HG02763 (cell line): ENCODE measurements around the gene TMEM255A.

ENCODE experiments used
- ATAC-seq: cut with Tn5 transposase; IDR thresholded peaks from one replicate; pipeline ENCODE4 v1.9.1; 2021; ENCODE audit warnings: mild to moderate bottlenecking, moderate library complexity; ENCODE audit not compliant: unreplicated experiment

Gene TMEM255A

GRCh38 chrX:120308558-120308957 lies 2.7 kb downstream of the TMEM255A start:
- no peak for ATAC-seq

GRCh38 chrX:120306630-120307029 lies 4.6 kb downstream of the TMEM255A start:
- no peak for ATAC-seq

- no peak for ATAC-seq
Observed at GRCh38 chrX:120305531-120306141, 5.6 kb downstream of the TMEM255A start.

GRCh38 chrX:120304256-120304655 lies 7.0 kb downstream of the TMEM255A start:
- no peak for ATAC-seq

- ATAC-seq: peak; percentile 95
Observed at GRCh38 chrX:120302434-120302833, 8.8 kb downstream of the TMEM255A start.

- ATAC-seq: no peak
Observed at GRCh38 chrX:120301960-120302359, 9.3 kb downstream of the TMEM255A start.

- ATAC-seq: no peak
Observed at GRCh38 chrX:120301497-120301896, 9.8 kb downstream of the TMEM255A start.

GRCh38 chrX:120299928-120300327 lies 11.3 kb downstream of the TMEM255A start:
- no peak for ATAC-seq

GRCh38 chrX:120297923-120298322 lies 13.3 kb downstream of the TMEM255A start:
- no peak for ATAC-seq

- no peak for ATAC-seq
Observed at GRCh38 chrX:120294651-120295050, 16.6 kb downstream of the TMEM255A start.

- ATAC-seq: no peak
Observed at GRCh38 chrX:120293015-120293414, 18.2 kb downstream of the TMEM255A start.

- ATAC-seq: no peak
Observed at GRCh38 chrX:120291211-120291610, 20.1 kb downstream of the TMEM255A start.

GRCh38 chrX:120290107-120290506 lies 21.2 kb downstream of the TMEM255A start:
- no peak for ATAC-seq

GRCh38 chrX:120287513-120288112 lies 23.6 kb downstream of the TMEM255A start:
- ATAC-seq: peak; percentile 67

GRCh38 chrX:120286733-120287512 lies 24.3 kb downstream of the TMEM255A start:
- ATAC-seq: peak; percentile 38

GRCh38 chrX:120282697-120283096 lies 28.6 kb downstream of the TMEM255A start:
- ATAC-seq: no peak

GRCh38 chrX:120281761-120282160 lies 29.5 kb downstream of the TMEM255A start:
- no peak for ATAC-seq

- no peak for ATAC-seq
Observed at GRCh38 chrX:120281021-120281624, 30.1 kb downstream of the TMEM255A start.

GRCh38 chrX:120274958-120275357 lies 36.3 kb downstream of the TMEM255A start:
- ATAC-seq: no peak

GRCh38 chrX:120274145-120274544 lies 37.1 kb downstream of the TMEM255A start:
- ATAC-seq: no peak

- ATAC-seq: no peak
Observed at GRCh38 chrX:120271218-120271617, 40.0 kb downstream of the TMEM255A start.

GRCh38 chrX:120270567-120270966 lies 40.7 kb downstream of the TMEM255A start:
- ATAC-seq: no peak
